ENCODE data around the gene PARP9.
"Not testable (repeated sequence)": the region's sequence is repeated elsewhere in the genome, so short reads cannot be mapped to it uniquely, and the experiment has no call there.

PARP9 gene

DNA sequence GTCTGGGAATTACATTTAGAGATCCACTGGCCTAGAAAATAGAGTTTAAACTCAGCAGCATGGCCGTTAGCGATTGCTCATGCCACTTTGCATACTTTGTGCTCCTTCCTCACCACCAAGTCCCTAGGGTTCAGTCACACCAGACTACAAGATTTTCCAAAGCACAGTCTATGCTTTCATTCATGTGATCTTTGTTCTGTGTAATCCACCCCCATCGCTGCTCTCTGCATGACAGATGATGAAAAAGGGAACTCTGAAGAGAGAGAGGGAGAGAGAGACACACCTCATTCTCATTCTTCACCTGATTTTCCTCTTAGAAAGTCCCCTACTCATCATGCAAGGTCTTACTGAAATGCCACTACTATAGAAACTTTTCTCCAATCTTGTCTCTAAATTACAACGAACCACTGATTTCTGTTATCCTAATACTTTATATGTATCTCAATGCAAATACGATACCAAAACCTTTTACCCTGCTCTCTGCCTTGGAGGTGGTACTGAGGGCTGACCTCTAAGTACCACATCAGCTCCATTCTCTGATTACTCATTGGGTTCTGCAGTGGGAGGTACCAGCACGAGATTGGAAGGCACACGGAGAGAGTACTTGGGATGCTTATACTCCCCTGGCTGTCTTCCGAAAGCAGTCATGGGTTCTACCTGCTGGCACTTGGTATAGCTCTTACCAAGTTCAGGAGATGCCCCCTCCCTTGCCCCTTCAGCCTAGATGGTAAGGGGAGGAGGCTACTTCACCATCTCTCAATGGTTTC is 12.3 kb upstream of the PARP9 start:
- DNase-seq (ENCODE audit: low read depth in 1 of 2, low spot score in 1 of 2) = peak in 1 of 2 donors; percentile 10

DNA sequence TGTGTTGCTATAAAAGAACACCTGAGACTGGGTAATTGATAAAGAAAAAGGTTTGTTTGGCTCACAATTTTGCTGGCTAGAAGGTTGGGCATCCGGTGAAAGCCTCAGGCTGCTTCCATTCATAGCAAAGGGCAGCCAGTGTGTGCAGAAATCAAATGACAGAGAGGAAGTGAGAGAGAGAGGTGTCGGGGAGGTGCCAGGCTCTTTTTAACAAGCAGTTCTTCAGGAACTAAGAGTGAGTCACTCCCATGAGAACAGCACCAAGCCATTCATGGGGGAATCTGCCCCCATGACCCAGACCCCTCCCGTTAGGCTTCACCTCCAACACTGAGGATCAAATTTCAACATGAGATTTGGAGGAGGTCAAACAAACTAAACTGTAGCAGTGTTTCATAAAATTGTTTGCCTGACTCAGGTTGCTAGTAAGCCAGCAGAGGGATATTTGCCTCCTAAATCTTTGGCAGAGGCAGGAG is 8.9 kb upstream of the PARP9 start:
- DNase-seq (ENCODE audit: low read depth in 1 of 2, low spot score in 1 of 2) = no peak

DNA sequence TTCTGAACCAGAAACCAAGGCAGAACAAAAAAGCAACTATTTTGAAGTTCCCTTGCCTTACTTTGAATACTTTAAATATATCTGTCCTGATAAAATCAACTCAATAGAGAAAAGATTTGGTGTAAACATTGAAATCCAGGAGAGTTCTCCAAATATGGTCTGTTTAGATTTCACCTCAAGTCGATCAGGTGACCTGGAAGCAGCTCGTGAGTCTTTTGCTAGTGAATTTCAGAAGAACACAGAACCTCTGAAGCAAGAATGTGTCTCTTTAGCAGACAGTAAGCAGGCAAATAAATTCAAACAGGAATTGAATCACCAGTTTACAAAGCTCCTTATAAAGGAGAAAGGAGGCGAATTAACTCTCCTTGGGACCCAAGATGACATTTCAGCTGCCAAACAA is 4.7 kb upstream of the PARP9 start:
- DNase-seq (ENCODE audit: low read depth in 1 of 2, low spot score in 1 of 2) = no peak

DNA sequence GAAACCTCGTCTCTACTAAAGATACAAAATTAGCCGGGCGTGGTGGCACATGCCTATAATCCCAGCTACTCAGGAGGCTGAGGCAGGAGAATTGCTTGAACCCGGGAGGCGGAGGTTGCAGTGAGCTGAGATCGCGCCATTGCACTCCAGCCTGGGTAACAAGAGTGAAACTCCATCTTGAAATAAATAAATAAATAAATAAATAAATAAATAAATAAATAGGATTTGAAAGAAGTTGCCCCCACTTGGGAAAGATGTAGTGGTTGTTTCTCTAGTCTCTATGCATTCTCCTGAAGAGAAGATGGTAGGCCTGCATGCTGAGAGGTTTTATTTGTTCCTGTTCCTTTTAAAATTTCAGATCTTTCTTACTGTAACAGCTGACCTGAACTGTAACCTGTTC is 4.0 kb upstream of the PARP9 start:
- not testable (repeated sequence) for DNase-seq (ENCODE audit: low read depth in 1 of 2, low spot score in 1 of 2)

DNA sequence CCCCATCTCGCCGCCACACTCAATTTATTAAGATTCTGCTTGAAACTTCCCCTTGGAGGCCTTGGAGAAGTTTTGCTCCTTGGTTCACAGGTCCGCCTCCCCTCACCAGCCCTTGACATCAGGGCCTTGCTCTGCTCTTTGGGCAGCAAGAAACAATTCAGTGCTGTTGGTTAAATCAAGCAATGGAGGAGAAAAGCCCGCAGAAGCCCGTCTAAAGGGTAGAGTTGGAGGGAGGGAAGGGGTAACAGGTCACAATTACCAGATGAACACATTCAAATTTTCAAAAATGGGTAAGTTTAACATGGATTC is 429 bp downstream of the PARP9 start:
- DNase-seq (ENCODE audit: low read depth in 1 of 2, low spot score in 1 of 2) = no peak

DNA sequence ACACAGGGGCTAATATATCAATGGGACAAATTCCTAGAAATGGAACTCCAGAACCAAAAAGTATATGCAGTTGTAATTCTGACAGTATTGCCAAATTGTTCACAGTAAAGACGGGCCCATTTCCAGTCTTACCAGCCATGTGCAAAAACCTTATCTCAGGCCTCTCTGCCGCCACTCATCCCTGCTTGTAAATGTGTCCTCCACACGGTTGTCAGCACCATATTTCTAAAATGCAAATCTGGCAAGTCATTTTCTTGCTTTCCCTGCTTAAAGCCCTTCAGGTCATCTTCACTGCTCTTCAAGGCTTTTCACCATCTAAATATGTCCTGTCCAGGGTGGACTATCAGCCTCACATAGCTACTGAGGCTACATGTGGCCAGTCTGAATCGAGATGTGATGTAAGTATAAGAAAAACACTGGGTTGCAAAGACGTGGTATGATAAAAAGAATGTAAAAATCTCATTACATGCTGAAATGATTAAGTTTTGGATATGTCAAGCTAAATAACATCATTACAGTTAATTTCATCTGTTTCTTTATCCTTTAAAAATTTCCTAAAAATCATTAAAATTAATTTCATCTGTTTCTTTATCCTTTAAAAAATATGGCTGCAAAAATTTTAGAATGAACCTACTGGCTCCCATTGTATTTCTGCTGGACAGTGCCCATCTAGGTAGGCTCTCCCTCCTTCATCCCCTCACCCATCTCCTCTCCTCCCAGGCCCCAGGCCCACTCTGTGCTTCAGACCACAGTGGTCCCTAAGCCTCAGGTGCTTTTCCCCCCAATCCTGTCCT is 980 bp downstream of the PARP9 start:
- no peak for DNase-seq (ENCODE audit: low read depth in 1 of 2, low spot score in 1 of 2)

DNA sequence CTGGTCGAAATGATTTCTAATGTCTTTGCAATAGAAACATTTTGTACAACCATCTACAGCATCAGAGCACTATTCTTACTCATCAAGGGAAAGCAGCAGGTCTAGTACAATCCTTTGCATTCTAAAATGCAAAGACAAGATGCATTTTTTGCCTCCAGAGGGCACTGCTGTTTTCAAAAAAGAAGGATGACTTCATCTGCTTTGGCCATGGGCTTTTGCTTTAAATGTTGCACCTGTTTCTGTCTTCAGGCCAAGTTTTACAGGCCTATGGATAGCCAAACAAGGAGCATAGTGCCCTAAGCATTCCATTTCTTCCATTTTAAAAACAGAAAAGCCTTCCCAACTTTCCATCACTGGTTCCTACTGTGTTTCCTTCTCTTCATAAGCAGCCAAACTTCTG is 3.4 kb downstream of the PARP9 start:
- peak in 1 of 2 donors; percentile 25 for DNase-seq (ENCODE audit: low read depth in 1 of 2, low spot score in 1 of 2)

DNA sequence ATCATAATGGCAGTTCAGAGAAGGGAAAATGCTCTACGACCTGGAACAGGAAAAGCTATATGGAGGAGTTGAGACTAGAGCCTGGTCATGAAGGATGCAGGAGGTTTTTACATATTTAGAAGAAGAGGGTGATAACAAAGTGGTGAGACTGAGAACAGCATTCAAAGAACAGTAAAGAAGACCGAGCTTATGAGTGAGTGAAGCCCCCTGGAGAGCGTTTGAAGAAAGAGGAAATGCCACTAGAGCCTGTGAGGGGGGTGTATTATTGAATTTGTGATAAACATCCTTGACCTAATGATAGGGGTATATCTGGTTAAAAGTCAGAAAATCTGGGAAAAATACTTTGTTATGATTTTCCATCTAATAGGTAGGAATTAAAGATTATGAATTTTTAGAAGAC is 4.2 kb downstream of the PARP9 start:
- no peak for DNase-seq (ENCODE audit: low read depth in 1 of 2, low spot score in 1 of 2)

DNA sequence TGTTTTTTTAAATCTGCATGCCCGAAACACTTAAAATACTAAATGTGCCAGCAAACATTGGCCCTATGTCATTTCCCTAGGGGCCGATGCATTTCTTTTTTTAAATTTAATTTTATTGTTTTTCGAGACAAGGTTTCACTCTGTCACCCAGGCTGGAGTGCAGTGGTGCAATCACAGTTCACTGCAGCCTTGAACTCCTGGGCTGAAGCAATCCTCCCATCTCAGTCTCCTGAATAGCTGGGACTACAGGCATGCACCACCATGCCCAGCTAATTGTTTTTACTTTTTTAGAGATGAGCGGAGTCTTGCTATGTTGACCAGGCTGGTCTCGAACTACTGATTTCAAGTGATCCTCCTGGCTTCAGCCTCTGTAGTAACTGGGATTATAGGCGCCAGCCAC is 5.5 kb downstream of the PARP9 start:
- no peak for DNase-seq (ENCODE audit: low read depth in 1 of 2, low spot score in 1 of 2)

DNA sequence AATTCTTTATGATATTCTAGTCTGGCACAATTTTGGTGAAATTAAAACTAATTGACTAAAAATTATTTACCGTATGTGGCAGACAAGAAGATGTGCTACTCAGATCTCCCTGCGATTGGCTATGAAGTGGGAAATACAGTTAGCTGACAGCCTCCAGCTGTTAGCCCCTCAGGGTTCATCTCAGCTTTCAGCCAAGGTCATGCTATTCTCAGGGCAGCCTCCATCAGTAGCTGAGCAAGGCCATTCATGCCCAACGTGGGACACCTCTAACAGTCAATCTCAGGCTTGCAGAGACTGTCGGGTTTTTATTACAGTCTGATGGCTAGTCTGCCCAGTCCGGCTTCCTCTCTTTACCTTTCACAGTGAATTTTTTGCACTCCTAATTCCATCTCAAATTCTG is 6.7 kb downstream of the PARP9 start:
- no peak for DNase-seq (ENCODE audit: low read depth in 1 of 2, low spot score in 1 of 2)

DNA sequence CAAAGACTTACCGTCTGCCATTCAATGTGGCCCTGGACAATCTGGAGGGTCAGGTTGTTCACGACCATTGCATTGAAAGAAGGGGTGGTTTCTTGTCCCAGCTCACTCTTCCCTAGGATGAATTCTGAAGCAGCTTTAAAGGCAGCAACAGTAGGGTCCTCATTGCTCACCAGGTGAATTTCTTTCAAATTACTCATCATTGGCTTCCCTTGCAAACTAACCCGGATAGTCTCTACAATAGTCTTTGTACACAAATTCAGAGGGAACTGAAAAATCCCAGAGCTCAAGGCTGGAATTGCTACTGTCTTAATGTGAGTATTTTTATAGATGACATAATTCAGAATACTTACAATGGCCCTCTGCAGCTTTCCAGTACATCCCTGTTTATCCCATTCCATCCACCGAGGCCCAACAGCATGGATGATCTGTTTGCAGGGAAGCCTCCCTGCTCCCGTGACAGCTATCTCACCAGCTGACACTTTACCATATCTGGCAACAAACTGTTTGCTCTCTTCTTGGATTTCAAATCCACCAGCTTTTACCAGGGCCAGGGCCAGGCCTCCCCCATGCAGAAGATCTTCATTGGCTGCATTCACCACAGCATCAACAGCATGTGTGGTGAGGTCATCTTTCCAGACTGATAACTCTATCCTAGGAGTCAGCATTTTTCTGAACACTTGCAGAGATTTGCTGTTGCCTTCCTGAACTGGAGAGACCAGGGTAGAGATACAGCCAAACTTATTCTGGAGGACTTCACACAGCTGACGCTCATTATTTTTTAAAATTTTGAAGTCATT is 8.6 kb downstream of the PARP9 start:
- DNase-seq (ENCODE audit: low read depth in 1 of 2, low spot score in 1 of 2) = no peak

DNA sequence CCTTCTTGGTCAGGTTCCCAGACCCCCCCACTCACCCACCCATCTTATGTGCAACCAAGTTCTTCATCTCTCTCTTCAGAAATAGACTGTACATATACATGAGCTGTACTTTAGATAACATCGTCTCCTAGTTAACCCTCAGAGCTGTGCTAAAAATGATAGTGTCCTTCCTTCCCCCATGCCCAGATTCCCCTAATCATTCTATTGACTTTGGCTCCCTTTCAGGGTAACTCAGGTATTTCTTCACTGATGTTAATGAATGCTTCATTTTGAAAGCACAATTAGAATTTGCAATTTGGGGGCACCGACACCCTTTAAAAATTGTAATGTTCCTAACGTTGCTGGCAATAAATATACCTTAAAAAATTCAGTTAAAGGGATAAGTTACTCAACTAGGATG is 10.9 kb downstream of the PARP9 start:
- DNase-seq (ENCODE audit: low read depth in 1 of 2, low spot score in 1 of 2) = no peak

DNA sequence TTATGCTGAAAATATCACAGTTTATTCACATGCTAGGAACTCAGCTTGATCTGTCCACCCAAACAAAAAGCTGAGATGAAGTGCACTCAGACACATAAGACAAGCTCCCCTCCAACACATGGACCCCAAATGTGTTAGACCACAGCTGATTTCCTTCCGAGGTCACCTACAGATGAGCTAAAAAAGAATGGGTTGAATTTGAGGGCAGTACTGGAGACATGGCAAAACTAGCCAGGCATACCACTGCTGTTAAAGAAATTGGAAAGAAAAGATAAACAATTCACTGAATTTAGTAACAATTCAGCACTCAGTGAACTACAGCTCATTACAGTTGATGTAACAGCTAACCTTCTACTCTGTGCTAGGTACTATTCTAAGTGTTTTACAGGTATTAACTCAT is 15.5 kb downstream of the PARP9 start:
- no peak for DNase-seq (ENCODE audit: low read depth in 1 of 2, low spot score in 1 of 2)

DNA sequence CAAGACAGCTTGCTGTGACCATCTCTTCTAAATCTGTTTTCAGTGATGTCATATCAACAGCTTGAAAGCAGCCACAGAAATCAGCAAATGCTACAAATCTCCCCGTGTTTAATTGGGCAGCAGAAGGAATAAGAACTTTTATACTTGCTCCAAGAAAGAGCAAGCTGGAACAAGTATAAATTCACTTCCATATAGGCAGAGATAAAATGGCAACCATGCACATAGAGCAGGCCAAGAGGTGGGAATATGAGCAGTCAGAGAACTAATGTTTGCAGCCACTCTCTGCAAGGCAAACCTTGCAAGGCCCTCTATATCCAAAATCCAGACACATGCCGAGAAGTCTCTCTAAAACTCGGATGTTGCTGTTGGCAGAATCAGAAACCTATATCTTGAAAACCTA is 16.0 kb downstream of the PARP9 start:
- no peak for DNase-seq (ENCODE audit: low read depth in 1 of 2, low spot score in 1 of 2)

DNA sequence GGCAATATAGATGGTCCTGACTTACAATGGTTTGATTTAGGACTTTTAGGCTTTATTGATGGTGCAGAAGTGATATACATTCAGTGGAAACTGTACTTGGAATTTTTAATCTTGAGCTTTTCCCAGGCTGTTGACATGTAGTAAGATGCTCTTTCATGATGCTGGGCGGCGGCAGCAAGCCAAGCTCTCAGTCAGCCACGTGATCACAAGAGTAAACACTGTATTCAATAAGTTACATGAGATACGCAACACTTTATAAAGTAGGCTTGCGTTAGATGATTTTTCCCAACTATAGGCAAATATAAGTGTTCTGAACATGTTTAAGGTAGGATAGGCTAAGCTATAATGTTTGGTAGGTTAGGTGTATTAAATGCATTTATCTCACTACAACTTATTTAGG is 17.9 kb downstream of the PARP9 start:
- no peak for DNase-seq (ENCODE audit: low read depth in 1 of 2, low spot score in 1 of 2)

DNA sequence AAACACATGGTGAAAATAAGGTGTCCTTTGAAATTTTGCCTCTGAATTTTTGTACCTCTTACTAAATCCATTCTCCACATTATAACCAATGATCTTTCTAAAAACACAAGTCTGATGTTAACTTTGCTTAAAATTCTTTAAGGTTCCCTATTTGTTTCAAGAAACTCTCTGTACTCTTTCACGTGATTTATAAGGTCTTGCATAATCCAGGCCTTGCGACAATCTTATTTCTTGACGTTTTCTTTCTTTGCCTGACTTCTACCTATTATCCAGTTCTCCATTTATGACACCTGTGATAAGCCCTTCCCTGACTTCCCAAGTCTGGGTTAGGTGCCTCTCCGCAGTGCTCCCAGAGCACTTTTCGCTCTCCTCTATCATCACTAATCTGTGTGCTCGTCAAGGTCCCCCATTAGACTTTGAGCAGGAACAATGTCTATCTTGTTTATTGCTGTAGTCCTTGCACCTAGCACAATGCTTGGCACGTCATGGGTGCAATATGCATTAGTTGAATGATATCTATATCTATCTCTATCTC is 25.1 kb downstream of the PARP9 start:
- DNase-seq (ENCODE audit: low read depth in 1 of 2, low spot score in 1 of 2) = no peak

DNA sequence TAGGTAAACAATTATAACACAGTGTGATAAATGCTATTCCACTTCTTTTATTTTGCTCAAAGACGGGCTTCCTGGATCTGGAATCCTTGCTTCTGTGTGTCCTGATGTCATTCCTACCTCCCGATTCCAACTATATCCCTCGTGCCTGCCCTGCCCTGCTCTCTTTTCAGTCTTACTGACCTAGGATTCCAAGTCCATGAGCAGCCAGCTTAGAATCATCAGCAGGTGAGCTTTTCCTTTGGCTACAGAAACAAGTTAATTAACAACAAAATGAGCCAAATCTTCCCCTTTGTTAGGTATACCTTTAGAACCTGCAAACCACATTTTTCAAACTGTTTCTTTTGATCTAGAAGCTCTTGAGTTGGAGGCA is 27.5 kb downstream of the PARP9 start:
- no peak for DNase-seq (ENCODE audit: low read depth in 1 of 2, low spot score in 1 of 2)

DNA sequence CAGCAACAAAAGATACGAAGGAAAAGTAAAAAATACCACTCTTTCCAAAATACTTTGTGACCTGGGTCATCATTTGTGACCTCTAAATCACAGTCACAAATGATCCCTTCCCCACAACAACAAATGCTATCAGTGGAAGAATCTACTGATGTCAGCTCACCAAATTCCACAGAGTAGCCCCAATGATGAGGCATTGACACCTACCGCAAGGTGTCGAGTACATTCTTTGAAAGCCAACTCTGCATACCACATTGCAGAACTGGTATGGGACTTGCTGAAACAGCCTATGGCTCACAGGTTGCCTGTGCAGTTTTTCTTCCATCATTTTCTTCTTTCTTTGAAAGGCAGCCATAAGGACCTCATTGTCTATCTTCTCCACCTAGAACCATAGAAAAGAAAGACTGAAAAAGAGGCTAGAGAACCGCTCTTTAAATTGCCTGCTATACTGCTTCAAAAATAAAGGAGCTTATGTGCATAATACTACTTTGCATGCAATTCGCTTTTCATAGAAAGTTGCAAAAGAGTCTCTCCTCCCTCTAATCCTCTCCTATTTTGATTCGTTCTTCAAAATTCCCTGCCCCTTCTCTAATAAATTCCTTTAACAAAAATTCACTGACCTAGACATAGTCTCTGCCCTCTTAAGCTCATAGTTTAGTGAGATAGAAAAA is 28.0 kb downstream of the PARP9 start:
- no peak for DNase-seq (ENCODE audit: low read depth in 1 of 2, low spot score in 1 of 2)

DNA sequence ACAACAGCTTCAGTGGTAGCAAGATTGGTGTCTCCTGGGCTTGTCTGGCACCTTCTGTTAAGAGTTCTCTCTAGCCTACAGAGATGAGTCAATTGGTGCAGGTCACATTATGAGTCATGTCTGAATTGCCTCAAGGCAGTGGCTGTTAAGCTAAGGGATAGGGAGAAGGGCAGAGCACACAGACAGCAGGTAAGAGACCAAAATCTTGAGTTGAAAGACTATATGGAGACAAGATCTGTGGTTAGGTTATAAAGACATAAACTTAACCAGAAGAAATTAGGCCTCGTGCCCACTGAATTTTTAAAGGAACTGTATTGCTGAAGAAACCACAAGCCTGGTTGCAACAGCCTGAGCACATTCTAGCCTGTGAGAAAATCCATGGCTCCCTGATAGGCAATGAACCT is 30.2 kb downstream of the PARP9 start:
- peak in 1 of 2 donors; percentile 4 for DNase-seq (ENCODE audit: low read depth in 1 of 2, low spot score in 1 of 2)

DNA sequence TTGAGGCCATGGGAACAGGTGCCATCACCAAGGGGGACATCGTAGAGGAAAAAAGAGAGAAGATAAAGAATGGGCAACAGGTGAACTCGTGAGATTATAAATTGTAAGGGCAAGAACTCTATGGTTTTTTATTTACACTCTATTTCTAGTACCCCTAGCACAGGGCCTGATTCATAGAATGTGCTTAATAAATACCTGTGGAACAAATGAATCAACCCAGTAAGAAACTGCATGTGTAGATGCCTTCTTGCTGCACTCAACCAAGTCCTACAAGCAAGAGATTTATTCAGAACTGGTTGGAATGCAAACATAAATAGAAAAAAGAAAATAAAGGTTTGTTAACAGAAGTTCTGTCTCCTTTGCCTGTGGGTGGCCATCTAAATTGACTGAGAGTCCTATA is 30.6 kb downstream of the PARP9 start:
- DNase-seq (ENCODE audit: low read depth in 1 of 2, low spot score in 1 of 2) = no peak

DNA sequence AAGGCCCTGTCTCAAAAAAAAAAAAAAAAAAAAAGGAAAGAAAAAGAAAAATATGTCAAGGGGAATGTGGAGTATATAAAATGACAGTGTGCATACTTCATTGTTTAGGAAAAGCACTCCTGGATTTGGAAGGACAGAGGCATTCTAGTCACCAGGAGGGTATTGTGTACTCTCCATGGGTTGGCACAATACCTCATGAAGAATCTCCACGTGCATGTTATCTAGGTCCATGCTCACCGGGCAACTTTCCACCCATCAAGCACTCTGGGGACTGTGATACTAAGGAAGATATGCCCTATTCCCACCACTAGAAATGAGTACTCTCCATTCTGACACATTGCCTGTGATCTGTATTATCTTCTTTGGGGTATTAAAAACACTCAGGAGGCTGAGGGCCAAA is 33.9 kb downstream of the PARP9 start:
- DNase-seq (ENCODE audit: low read depth in 1 of 2, low spot score in 1 of 2) = no peak
